OCI-LY1 (cell line): Measurements from ENCODE around the gene PROP1.

Experiments
- CTCF ChIP-seq: fragments of 200-600 bp; sonication (generic), shearing (Covaris generic); IDR thresholded peaks from 2 replicates; pipeline ENCODE4 v1.5.1; 2017; ENCODE audit warnings: mild to moderate bottlenecking, antibody characterized with exemption, low read length, moderate library complexity, mixed read lengths
- EZH2 ChIP-seq: fragments of 200-600 bp; sonication (generic), shearing (Covaris generic); IDR thresholded peaks from 2 replicates; pipeline ENCODE4 v1.8.0; 2017; ENCODE audit warnings: borderline replicate concordance, mixed run types, mild to moderate bottlenecking, antibody characterized with exemption, low read length, moderate library complexity, mixed read lengths

- no peak for TF ChIP-seq CTCF
- no peak for TF ChIP-seq EZH2
Measured at GRCh38 chr5:177966009-177966838, 29.8 kb downstream of the PROP1 start.
